SK-N-SH (cell line): ENCODE data around the gene SP2.

ENCODE experiments used
- EP300 ChIP-seq, 2 experiments: IDR thresholded peaks; 2 replicates each; pipeline versions ENCODE4 v1.4.0 to v1.6.1; 2012; ENCODE audit warnings: borderline replicate concordance in 1 of 2, low read depth in 1 of 2, low read length in 1 of 2
- MXI1 ChIP-seq: IDR thresholded peaks from 2 replicates; pipeline ENCODE4 v1.6.1; 2012; ENCODE audit warnings: mild to moderate bottlenecking, low read depth, low read length, improper control_type of control experiment
- SMC3 ChIP-seq: IDR thresholded peaks from 2 replicates; pipeline ENCODE4 v1.6.1; 2012; ENCODE audit warnings: low read depth, low read length, improper control_type of control experiment
- TCF12 ChIP-seq: IDR thresholded peaks from 2 replicates; pipeline ENCODE4 v1.4.0; 2012
- TF ChIP-seq, protein P1 (sequence below): fragments of 200-600 bp; sonication (generic); IDR thresholded peaks from 2 replicates; pipeline ENCODE4 v1.6.1; 2017; ENCODE audit warnings: antibody characterized with exemption, mild to moderate bottlenecking, moderate library complexity

DNA sequence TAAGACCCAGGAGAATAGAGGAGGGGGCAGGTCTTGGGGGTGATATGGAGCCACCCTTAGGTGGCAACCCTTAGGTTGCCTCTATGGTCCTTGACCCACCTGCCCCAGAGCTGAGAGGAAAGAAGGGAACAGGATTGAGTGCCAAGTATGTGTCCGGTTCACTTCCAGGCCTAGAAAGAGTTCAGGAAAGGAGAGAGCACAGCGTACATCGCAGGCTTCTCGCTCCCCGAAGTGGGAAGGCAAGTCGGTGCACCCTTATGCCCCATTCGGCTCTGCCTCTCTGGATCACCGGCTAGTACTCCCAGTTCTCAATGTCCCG is 45.7 kb upstream of the SP2 start:
- TF ChIP-seq EP300 (IDR thresholded peaks at IDR 0.05; ENCODE audit: borderline replicate concordance in 1 of 2, low read depth in 1 of 2, low read length in 1 of 2) (no peak), SMC3 (no peak), TCF12 (no peak), MXI1 (no peak)
- TF ChIP-seq, protein P1, sequence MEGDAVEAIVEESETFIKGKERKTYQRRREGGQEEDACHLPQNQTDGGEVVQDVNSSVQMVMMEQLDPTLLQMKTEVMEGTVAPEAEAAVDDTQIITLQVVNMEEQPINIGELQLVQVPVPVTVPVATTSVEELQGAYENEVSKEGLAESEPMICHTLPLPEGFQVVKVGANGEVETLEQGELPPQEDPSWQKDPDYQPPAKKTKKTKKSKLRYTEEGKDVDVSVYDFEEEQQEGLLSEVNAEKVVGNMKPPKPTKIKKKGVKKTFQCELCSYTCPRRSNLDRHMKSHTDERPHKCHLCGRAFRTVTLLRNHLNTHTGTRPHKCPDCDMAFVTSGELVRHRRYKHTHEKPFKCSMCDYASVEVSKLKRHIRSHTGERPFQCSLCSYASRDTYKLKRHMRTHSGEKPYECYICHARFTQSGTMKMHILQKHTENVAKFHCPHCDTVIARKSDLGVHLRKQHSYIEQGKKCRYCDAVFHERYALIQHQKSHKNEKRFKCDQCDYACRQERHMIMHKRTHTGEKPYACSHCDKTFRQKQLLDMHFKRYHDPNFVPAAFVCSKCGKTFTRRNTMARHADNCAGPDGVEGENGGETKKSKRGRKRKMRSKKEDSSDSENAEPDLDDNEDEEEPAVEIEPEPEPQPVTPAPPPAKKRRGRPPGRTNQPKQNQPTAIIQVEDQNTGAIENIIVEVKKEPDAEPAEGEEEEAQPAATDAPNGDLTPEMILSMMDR = no peak
